ENCODE data around the gene TXNL4B. TPM values are rescaled to one million over a fixed set of nuclear protein-coding genes. Genes with fewer than 3 reads are reported as not detected.
A peak's percentile ranks its signal among the peaks of the same experiment; 100 is the strongest.

TXNL4B gene
- polyA plus RNA-seq, 4 donors = 11.3 to 22.1 (median 12.1) TPM

GRCh38 chr16:72131036-72131435 is 37.6 kb upstream of the TXNL4B start:
- H3K4me3 ChIP-seq (ENCODE audit: low read depth in 1 of 3, low read length in 3 of 3) = no peak overlapping the region
- H3K9me3 ChIP-seq (ENCODE audit: control insufficient read depth in 2 of 2, insufficient read depth in 1 of 2, low read depth in 1 of 2, low read length in 1 of 2) = no peaks in the 10 kb centered on the region
- H3K4me1 ChIP-seq (ENCODE audit: control insufficient read depth in 3 of 3, insufficient read depth in 2 of 3, low read depth in 1 of 3, low read length in 2 of 3) = no peaks in the 10 kb centered on the region
- no peak for DNase-seq
- FAIRE-seq = no peak
- no peak overlapping the region for H3K27ac ChIP-seq (ENCODE audit: low read depth in 1 of 3, low read length in 2 of 3)
- 81 to 88% (median 83%) methylated on average over 6 of the region's 6 CpGs for WGBS, 3 donors
- peaks cover 0 to 3% (median 2%) of the 10 kb centered on the region in 3 donors for H3K36me3 ChIP-seq (ENCODE audit: control insufficient read depth in 3 of 3, insufficient read depth in 2 of 3, low read depth in 1 of 3, low read length in 3 of 3)
- H3K27me3 ChIP-seq (ENCODE audit: control insufficient read depth in 3 of 3, insufficient read depth in 3 of 3, low read length in 3 of 3) = no peaks in the 10 kb centered on the region

DNA sequence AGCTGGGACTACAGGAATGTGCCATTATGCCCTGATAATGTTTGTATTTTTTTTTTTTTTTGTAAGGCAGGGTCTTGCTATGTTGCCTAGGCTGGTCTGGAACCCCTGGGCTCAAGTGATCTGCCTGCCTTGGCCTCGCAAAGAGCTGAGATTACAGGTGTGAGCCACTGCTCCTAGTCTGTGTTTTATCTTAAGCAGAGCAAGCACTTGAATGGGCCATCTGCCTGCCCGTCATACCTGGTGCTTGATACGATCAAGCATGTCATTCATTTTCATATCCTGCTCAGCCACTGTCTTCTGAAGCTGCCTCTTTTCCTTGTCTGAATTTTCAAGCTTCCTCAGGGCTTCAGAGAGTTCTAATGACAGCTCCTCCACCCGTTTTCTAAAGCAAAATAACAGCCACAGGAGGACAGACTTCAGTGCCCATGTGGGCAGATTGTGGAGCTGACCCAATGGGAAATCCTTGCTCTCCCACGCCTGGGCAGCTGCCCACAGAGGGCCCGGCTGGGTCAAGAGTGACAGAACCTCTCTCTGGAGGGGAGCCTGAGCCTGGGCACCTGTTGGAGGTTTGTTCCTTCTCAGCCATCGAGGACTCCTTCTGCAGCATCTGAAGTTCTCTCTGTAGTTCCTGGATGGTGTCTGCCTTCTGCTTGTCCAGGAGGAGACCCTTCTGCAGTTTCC is 36.7 kb upstream of the TXNL4B start:
- H3K36me3 ChIP-seq (ENCODE audit: control insufficient read depth in 3 of 3, insufficient read depth in 2 of 3, low read depth in 1 of 3, low read length in 3 of 3) = peaks cover 0 to 3% (median 2%) of the 10 kb centered on the region in 3 donors
- FAIRE-seq (no peak), DNase-seq (no peak)
- H3K4me3 ChIP-seq (ENCODE audit: low read depth in 1 of 3, low read length in 3 of 3) = no peak overlapping the region
- 83 to 96% (median 87%) methylated on average over 7 of the region's 7 CpGs for WGBS, 3 donors
- no peak overlapping the region for H3K27ac ChIP-seq (ENCODE audit: low read depth in 1 of 3, low read length in 2 of 3)
- H3K4me1 ChIP-seq (ENCODE audit: control insufficient read depth in 3 of 3, insufficient read depth in 2 of 3, low read depth in 1 of 3, low read length in 2 of 3) = peaks cover 0 to 8% (median 0%) of the 10 kb centered on the region in 3 donors
- H3K9me3 ChIP-seq (ENCODE audit: control insufficient read depth in 2 of 2, insufficient read depth in 1 of 2, low read depth in 1 of 2, low read length in 1 of 2) = no peaks in the 10 kb centered on the region
- no peaks in the 10 kb centered on the region for H3K27me3 ChIP-seq (ENCODE audit: control insufficient read depth in 3 of 3, insufficient read depth in 3 of 3, low read length in 3 of 3)

DNA sequence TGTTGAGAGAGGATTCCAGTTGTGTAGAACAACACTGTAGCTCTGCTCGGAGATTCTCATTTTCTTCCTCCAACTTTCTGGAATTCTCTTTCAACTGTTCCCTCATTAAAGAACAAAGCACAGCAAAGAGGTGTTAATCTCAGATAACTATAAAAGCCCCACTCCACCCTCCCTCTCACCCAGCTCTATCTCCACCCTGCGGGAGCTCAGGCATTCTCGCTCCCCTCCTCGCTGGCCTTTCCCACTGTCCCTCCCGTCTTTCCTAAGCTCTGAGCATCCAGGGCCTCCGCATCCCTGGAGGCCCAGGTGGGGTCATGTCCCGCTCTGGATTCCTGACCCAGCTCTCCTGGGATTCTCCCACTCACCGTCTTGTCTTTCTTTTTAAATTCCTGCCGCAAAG is 35.3 kb upstream of the TXNL4B start:
- H3K4me3 ChIP-seq (ENCODE audit: low read depth in 1 of 3, low read length in 3 of 3) = no peak overlapping the region
- H3K27me3 ChIP-seq (ENCODE audit: control insufficient read depth in 3 of 3, insufficient read depth in 3 of 3, low read length in 3 of 3) = no peaks in the 10 kb centered on the region
- no peaks in the 10 kb centered on the region for H3K9me3 ChIP-seq (ENCODE audit: control insufficient read depth in 2 of 2, insufficient read depth in 1 of 2, low read depth in 1 of 2, low read length in 1 of 2)
- WGBS, 3 donors = 79 to 89% (median 85%) methylated on average over 9 of the region's 9 CpGs
- no peak for FAIRE-seq
- H3K36me3 ChIP-seq (ENCODE audit: control insufficient read depth in 3 of 3, insufficient read depth in 2 of 3, low read depth in 1 of 3, low read length in 3 of 3) = peaks cover 0 to 10% (median 2%) of the 10 kb centered on the region in 3 donors
- no peak for DNase-seq
- no peak overlapping the region for H3K27ac ChIP-seq (ENCODE audit: low read depth in 1 of 3, low read length in 2 of 3)
- peaks cover 0 to 13% (median 0%) of the 10 kb centered on the region in 3 donors for H3K4me1 ChIP-seq (ENCODE audit: control insufficient read depth in 3 of 3, insufficient read depth in 2 of 3, low read depth in 1 of 3, low read length in 2 of 3)

DNA sequence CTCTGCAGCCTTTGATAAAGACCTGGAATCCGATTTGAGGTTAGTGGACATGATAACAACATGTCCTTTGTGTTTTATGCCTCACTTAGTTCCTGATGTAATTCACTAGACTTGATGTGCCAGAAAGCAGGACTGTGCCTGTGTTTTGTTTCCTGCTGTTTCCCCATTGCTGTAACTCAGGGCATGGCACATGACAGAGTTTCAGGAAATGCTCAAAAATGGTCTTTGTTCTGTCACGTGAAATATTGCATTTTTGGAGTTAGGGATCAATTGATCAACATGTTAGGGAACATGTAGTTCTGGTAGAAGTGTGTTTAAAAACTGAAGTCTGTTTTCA is 33.0 kb upstream of the TXNL4B start:
- H3K27ac ChIP-seq (ENCODE audit: low read depth in 1 of 3, low read length in 2 of 3) = no peak overlapping the region

GRCh38 chr16:72125635-72126428 is 32.4 kb upstream of the TXNL4B start:
- 62 to 74% (median 70%) methylated on average over 9 of the region's 9 CpGs for WGBS, 3 donors
- Histone ChIP-seq H3K9me3 (ENCODE audit: control insufficient read depth in 2 of 2, insufficient read depth in 1 of 2, low read depth in 1 of 2, low read length in 1 of 2) (no peaks in the 10 kb centered on the region), H3K36me3 (ENCODE audit: control insufficient read depth in 3 of 3, insufficient read depth in 2 of 3, low read depth in 1 of 3, low read length in 3 of 3) (peaks cover 0 to 11% (median 2%) of the 10 kb centered on the region in 3 donors), H3K4me3 (ENCODE audit: low read depth in 1 of 3, low read length in 3 of 3) (no peak overlapping the region), H3K27ac (ENCODE audit: low read depth in 1 of 3, low read length in 2 of 3) (peak overlapping the region in 1 of 3 donors; percentile 8), H3K4me1 (ENCODE audit: control insufficient read depth in 3 of 3, insufficient read depth in 2 of 3, low read depth in 1 of 3, low read length in 2 of 3) (peaks cover 0 to 13% (median 0%) of the 10 kb centered on the region in 3 donors), H3K27me3 (ENCODE audit: control insufficient read depth in 3 of 3, insufficient read depth in 3 of 3, low read length in 3 of 3) (no peaks in the 10 kb centered on the region)
- DNase-seq (no peak), FAIRE-seq (no peak)

More for the DNA sequence above, 33.0 kb upstream of the TXNL4B start:
- Histone ChIP-seq H3K9me3 (ENCODE audit: control insufficient read depth in 2 of 2, insufficient read depth in 1 of 2, low read depth in 1 of 2, low read length in 1 of 2) (no peaks in the 10 kb centered on the region), H3K36me3 (ENCODE audit: control insufficient read depth in 3 of 3, insufficient read depth in 2 of 3, low read depth in 1 of 3, low read length in 3 of 3) (peaks cover 0 to 11% (median 2%) of the 10 kb centered on the region in 3 donors), H3K27me3 (ENCODE audit: control insufficient read depth in 3 of 3, insufficient read depth in 3 of 3, low read length in 3 of 3) (no peaks in the 10 kb centered on the region), H3K4me1 (ENCODE audit: control insufficient read depth in 3 of 3, insufficient read depth in 2 of 3, low read depth in 1 of 3, low read length in 2 of 3) (peaks cover 0 to 13% (median 0%) of the 10 kb centered on the region in 3 donors), H3K4me3 (ENCODE audit: low read depth in 1 of 3, low read length in 3 of 3) (no peak overlapping the region)
- 35 to 46% (median 38%) methylated on average over 2 of the region's 2 CpGs for WGBS, 3 donors
- DNase-seq (no peak), FAIRE-seq (no peak)

GRCh38 chr16:72124761-72125634 is 31.6 kb upstream of the TXNL4B start:
- H3K9me3 ChIP-seq (ENCODE audit: control insufficient read depth in 2 of 2, insufficient read depth in 1 of 2, low read depth in 1 of 2, low read length in 1 of 2) = no peaks in the 10 kb centered on the region
- no peaks in the 10 kb centered on the region for H3K27me3 ChIP-seq (ENCODE audit: control insufficient read depth in 3 of 3, insufficient read depth in 3 of 3, low read length in 3 of 3)
- peak; percentile 79 to 87 for DNase-seq
- 33 to 42% (median 39%) methylated on average over 13 of the region's 13 CpGs for WGBS, 3 donors
- no peak overlapping the region for H3K4me3 ChIP-seq (ENCODE audit: low read depth in 1 of 3, low read length in 3 of 3)
- peak overlapping the region in 1 of 3 donors; percentile 8 for H3K27ac ChIP-seq (ENCODE audit: low read depth in 1 of 3, low read length in 2 of 3)
- H3K4me1 ChIP-seq (ENCODE audit: control insufficient read depth in 3 of 3, insufficient read depth in 2 of 3, low read depth in 1 of 3, low read length in 2 of 3) = peaks cover 0 to 13% (median 0%) of the 10 kb centered on the region in 3 donors
- no peak for FAIRE-seq
- H3K36me3 ChIP-seq (ENCODE audit: control insufficient read depth in 3 of 3, insufficient read depth in 2 of 3, low read depth in 1 of 3, low read length in 3 of 3) = peaks cover 0 to 11% (median 2%) of the 10 kb centered on the region in 3 donors

GRCh38 chr16:72124148-72124547 is 30.7 kb upstream of the TXNL4B start:
- FAIRE-seq = no peak
- 79 to 96% (median 95%) methylated on average over 3 of the region's 3 CpGs for WGBS, 3 donors
- H3K27ac ChIP-seq (ENCODE audit: low read depth in 1 of 3, low read length in 2 of 3) = no peak overlapping the region
- no peaks in the 10 kb centered on the region for H3K9me3 ChIP-seq (ENCODE audit: control insufficient read depth in 2 of 2, insufficient read depth in 1 of 2, low read depth in 1 of 2, low read length in 1 of 2)
- peaks cover 0 to 13% (median 0%) of the 10 kb centered on the region in 3 donors for H3K4me1 ChIP-seq (ENCODE audit: control insufficient read depth in 3 of 3, insufficient read depth in 2 of 3, low read depth in 1 of 3, low read length in 2 of 3)
- H3K36me3 ChIP-seq (ENCODE audit: control insufficient read depth in 3 of 3, insufficient read depth in 2 of 3, low read depth in 1 of 3, low read length in 3 of 3) = peaks cover 0 to 11% (median 2%) of the 10 kb centered on the region in 3 donors
- no peak overlapping the region for H3K4me3 ChIP-seq (ENCODE audit: low read depth in 1 of 3, low read length in 3 of 3)
- no peaks in the 10 kb centered on the region for H3K27me3 ChIP-seq (ENCODE audit: control insufficient read depth in 3 of 3, insufficient read depth in 3 of 3, low read length in 3 of 3)
- no peak for DNase-seq

- FAIRE-seq (no peak), DNase-seq (no peak)
- Histone ChIP-seq H3K36me3 (ENCODE audit: control insufficient read depth in 3 of 3, insufficient read depth in 2 of 3, low read depth in 1 of 3, low read length in 3 of 3) (peaks cover 0 to 11% (median 2%) of the 10 kb centered on the region in 3 donors), H3K4me1 (ENCODE audit: control insufficient read depth in 3 of 3, insufficient read depth in 2 of 3, low read depth in 1 of 3, low read length in 2 of 3) (peaks cover 0 to 13% (median 0%) of the 10 kb centered on the region in 3 donors), H3K9me3 (ENCODE audit: control insufficient read depth in 2 of 2, insufficient read depth in 1 of 2, low read depth in 1 of 2, low read length in 1 of 2) (no peaks in the 10 kb centered on the region), H3K27me3 (ENCODE audit: control insufficient read depth in 3 of 3, insufficient read depth in 3 of 3, low read length in 3 of 3) (no peaks in the 10 kb centered on the region), H3K4me3 (ENCODE audit: low read depth in 1 of 3, low read length in 3 of 3) (no peak overlapping the region), H3K27ac (ENCODE audit: low read depth in 1 of 3, low read length in 2 of 3) (no peak overlapping the region)
- 76 to 78% (median 78%) methylated on average over 8 of the region's 8 CpGs for WGBS, 3 donors
Observed at GRCh38 chr16:72123426-72123825, 30.0 kb upstream of the TXNL4B start.
